ENCODE measurements around the gene MEOX1.

The MEOX1 gene

GRCh38 chr17:43609613-43610385, 51.9 kb downstream of the MEOX1 start:
- Histone ChIP-seq H4K8ac (ENCODE audit: low read depth, low read length) (no peak overlapping the region), H2AK5ac (ENCODE audit: low read depth, low read length) (no peak overlapping the region), H3K9me3 (replicated peaks in 1 of 2; ENCODE audit: control insufficient read depth in 2 of 2, insufficient read depth in 1 of 2, low read depth in 1 of 2, low read length in 2 of 2) (peaks cover 0 to 7% of the 10 kb centered on the region in 2 donors), H4K91ac (ENCODE audit: low read depth, low read length, poor library complexity) (no peak overlapping the region), H3K27me3 (ENCODE audit: control insufficient read depth in 3 of 3, insufficient read depth in 3 of 3, low read depth in 1 of 3, low read length in 3 of 3) (peaks cover 0 to 6% (median 0%) of the 10 kb centered on the region in 3 experiments), H3K4ac (ENCODE audit: low read length) (no peak overlapping the region), H2BK12ac (ENCODE audit: low read length) (no peak overlapping the region), H3K27ac (replicated peaks; ENCODE audit: low read length) (no peak overlapping the region), H3K18ac (ENCODE audit: low read length) (no peak overlapping the region), H3K23ac (ENCODE audit: low read depth, low read length, poor library complexity) (no peak overlapping the region), H2BK5ac (ENCODE audit: low read length) (no peak overlapping the region), H2AFZ (ENCODE audit: low read length) (no peak overlapping the region), H3K4me1 (ENCODE audit: control insufficient read depth in 2 of 2, insufficient read depth in 1 of 2, low read depth in 1 of 2, low read length in 2 of 2) (peaks cover 0 to 2% of the 10 kb centered on the region in 2 donors), H3K14ac (ENCODE audit: low read length) (no peak overlapping the region), H3K4me2 (ENCODE audit: insufficient read depth, low read length, poor library complexity, severe bottlenecking) (no peak overlapping the region), H2BK120ac (ENCODE audit: low read depth, low read length) (no peak overlapping the region), H2BK15ac (ENCODE audit: low read length) (no peak overlapping the region), H3K4me3 (ENCODE audit: low read length in 2 of 2) (no peak overlapping the region), H3K9ac (ENCODE audit: low read depth, low read length, poor library complexity) (no peak overlapping the region), H3K36me3 (replicated peaks in 1 of 2; ENCODE audit: control insufficient read depth in 2 of 2, insufficient read depth in 2 of 2, low read length in 2 of 2) (peaks cover 0 to 1% of the 10 kb centered on the region in 2 donors), H3K79me1 (ENCODE audit: low read depth, low read length) (peaks cover 2% of the 10 kb centered on the region)
- no CpG with 5 or more reads among the region's 6 CpGs for WGBS, 2 donors (ENCODE audit: extremely low coverage in 2 of 2, insufficient read length in 2 of 2, insufficient replicate concordance in 1 of 2)
- no peak for DNase-seq (ENCODE audit: low spot score)

GRCh38 chr17:43608313-43608712, 53.4 kb downstream of the MEOX1 start:
- WGBS, 2 donors (ENCODE audit: extremely low coverage in 2 of 2, insufficient read length in 2 of 2, insufficient replicate concordance in 1 of 2): no CpG with 5 or more reads among the region's 1 CpG
- no peak for DNase-seq (ENCODE audit: low spot score)

GRCh38 chr17:43604549-43604948, 57.2 kb downstream of the MEOX1 start:
- Histone ChIP-seq H3K27ac (replicated peaks; ENCODE audit: low read length) (no peak overlapping the region), H2BK12ac (ENCODE audit: low read length) (no peak overlapping the region), H3K36me3 (replicated peaks in 1 of 2; ENCODE audit: control insufficient read depth in 2 of 2, insufficient read depth in 2 of 2, low read length in 2 of 2) (peaks cover 0 to 1% of the 10 kb centered on the region in 2 donors), H3K4me3 (ENCODE audit: low read length in 2 of 2) (no peak overlapping the region), H4K8ac (ENCODE audit: low read depth, low read length) (no peak overlapping the region), H3K18ac (ENCODE audit: low read length) (no peak overlapping the region), H3K4me1 (ENCODE audit: control insufficient read depth in 2 of 2, insufficient read depth in 1 of 2, low read depth in 1 of 2, low read length in 2 of 2) (no peaks in the 10 kb centered on the region), H3K9ac (ENCODE audit: low read depth, low read length, poor library complexity) (no peak overlapping the region), H2BK15ac (ENCODE audit: low read length) (no peak overlapping the region), H3K14ac (ENCODE audit: low read length) (no peak overlapping the region), H2AK5ac (ENCODE audit: low read depth, low read length) (no peak overlapping the region), H2AFZ (ENCODE audit: low read length) (no peak overlapping the region), H3K27me3 (ENCODE audit: control insufficient read depth in 3 of 3, insufficient read depth in 3 of 3, low read depth in 1 of 3, low read length in 3 of 3) (no peaks in the 10 kb centered on the region), H3K79me1 (ENCODE audit: low read depth, low read length) (peaks cover 2% of the 10 kb centered on the region), H3K4me2 (ENCODE audit: insufficient read depth, low read length, poor library complexity, severe bottlenecking) (no peak overlapping the region), H4K91ac (ENCODE audit: low read depth, low read length, poor library complexity) (no peak overlapping the region), H2BK120ac (ENCODE audit: low read depth, low read length) (no peak overlapping the region), H3K9me3 (replicated peaks in 1 of 2; ENCODE audit: control insufficient read depth in 2 of 2, insufficient read depth in 1 of 2, low read depth in 1 of 2, low read length in 2 of 2) (peaks cover 0 to 5% of the 10 kb centered on the region in 2 donors), H3K4ac (ENCODE audit: low read length) (no peak overlapping the region), H3K23ac (ENCODE audit: low read depth, low read length, poor library complexity) (no peak overlapping the region), H2BK5ac (ENCODE audit: low read length) (no peak overlapping the region)
- no CpG with 5 or more reads among the region's 1 CpG for WGBS, 2 donors (ENCODE audit: extremely low coverage in 2 of 2, insufficient read length in 2 of 2, insufficient replicate concordance in 1 of 2)
- no peak for DNase-seq (ENCODE audit: low spot score)

More at GRCh38 chr17:43608313-43608712, 53.4 kb downstream of the MEOX1 start:
- H3K4ac ChIP-seq (ENCODE audit: low read length): no peak overlapping the region
- peaks cover 0 to 1% of the 10 kb centered on the region in 2 donors for H3K36me3 ChIP-seq (replicated peaks in 1 of 2; ENCODE audit: control insufficient read depth in 2 of 2, insufficient read depth in 2 of 2, low read length in 2 of 2)
- H3K4me1 ChIP-seq (ENCODE audit: control insufficient read depth in 2 of 2, insufficient read depth in 1 of 2, low read depth in 1 of 2, low read length in 2 of 2): peaks cover 0 to 2% of the 10 kb centered on the region in 2 donors
- H3K23ac ChIP-seq (ENCODE audit: low read depth, low read length, poor library complexity): no peak overlapping the region
- H3K4me3 ChIP-seq (ENCODE audit: low read length in 2 of 2): no peak overlapping the region
- H3K79me1 ChIP-seq (ENCODE audit: low read depth, low read length): peaks cover 2% of the 10 kb centered on the region
- H2AFZ ChIP-seq (ENCODE audit: low read length): no peak overlapping the region
- no peak overlapping the region for H2BK120ac ChIP-seq (ENCODE audit: low read depth, low read length)
- no peak overlapping the region for H2AK5ac ChIP-seq (ENCODE audit: low read depth, low read length)
- H2BK5ac ChIP-seq (ENCODE audit: low read length): no peak overlapping the region
- H2BK15ac ChIP-seq (ENCODE audit: low read length): no peak overlapping the region
- no peak overlapping the region for H3K14ac ChIP-seq (ENCODE audit: low read length)
- H3K18ac ChIP-seq (ENCODE audit: low read length): no peak overlapping the region
- H4K8ac ChIP-seq (ENCODE audit: low read depth, low read length): no peak overlapping the region
- no peaks in the 10 kb centered on the region for H3K27me3 ChIP-seq (ENCODE audit: control insufficient read depth in 3 of 3, insufficient read depth in 3 of 3, low read depth in 1 of 3, low read length in 3 of 3)
- no peak overlapping the region for H4K91ac ChIP-seq (ENCODE audit: low read depth, low read length, poor library complexity)
- H3K9me3 ChIP-seq (replicated peaks in 1 of 2; ENCODE audit: control insufficient read depth in 2 of 2, insufficient read depth in 1 of 2, low read depth in 1 of 2, low read length in 2 of 2): peaks cover 0 to 8% of the 10 kb centered on the region in 2 donors
- no peak overlapping the region for H3K9ac ChIP-seq (ENCODE audit: low read depth, low read length, poor library complexity)
- H2BK12ac ChIP-seq (ENCODE audit: low read length): no peak overlapping the region
- no peak overlapping the region for H3K27ac ChIP-seq (replicated peaks; ENCODE audit: low read length)
- no peak overlapping the region for H3K4me2 ChIP-seq (ENCODE audit: insufficient read depth, low read length, poor library complexity, severe bottlenecking)

DNA sequence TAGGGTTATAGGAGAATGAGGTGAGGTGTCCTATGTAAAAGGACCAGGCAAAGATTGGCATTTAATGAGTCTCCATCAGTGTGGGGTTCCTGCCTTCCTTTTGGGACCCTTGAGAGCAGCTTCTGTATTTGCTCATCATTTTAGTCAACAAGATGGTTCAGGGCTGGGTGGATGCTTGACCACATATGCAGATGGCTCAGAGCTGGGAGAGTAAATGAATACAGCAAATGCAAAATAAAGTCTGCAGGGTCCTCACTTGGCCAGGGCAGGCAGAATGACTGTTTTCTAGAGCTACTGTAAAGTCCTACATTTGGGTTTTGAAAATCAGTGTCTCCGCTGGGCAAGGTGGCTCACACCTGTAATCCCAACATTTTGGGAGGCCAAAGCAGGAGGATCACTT, 58.4 kb downstream of the MEOX1 start:
- Histone ChIP-seq H2AK5ac (ENCODE audit: low read depth, low read length) (no peak overlapping the region), H2BK12ac (ENCODE audit: low read length) (no peak overlapping the region), H3K23ac (ENCODE audit: low read depth, low read length, poor library complexity) (no peak overlapping the region), H3K14ac (ENCODE audit: low read length) (no peak overlapping the region), H2AFZ (ENCODE audit: low read length) (no peak overlapping the region), H3K4me3 (ENCODE audit: low read length in 2 of 2) (no peak overlapping the region), H3K79me1 (ENCODE audit: low read depth, low read length) (peaks cover 1% of the 10 kb centered on the region), H3K36me3 (replicated peaks in 1 of 2; ENCODE audit: control insufficient read depth in 2 of 2, insufficient read depth in 2 of 2, low read length in 2 of 2) (peaks cover 0 to 1% of the 10 kb centered on the region in 2 donors), H4K8ac (ENCODE audit: low read depth, low read length) (no peak overlapping the region), H3K9me3 (replicated peaks in 1 of 2; ENCODE audit: control insufficient read depth in 2 of 2, insufficient read depth in 1 of 2, low read depth in 1 of 2, low read length in 2 of 2) (peaks cover 0 to 5% of the 10 kb centered on the region in 2 donors), H3K9ac (ENCODE audit: low read depth, low read length, poor library complexity) (no peak overlapping the region), H3K4me2 (ENCODE audit: insufficient read depth, low read length, poor library complexity, severe bottlenecking) (no peak overlapping the region), H3K4ac (ENCODE audit: low read length) (no peak overlapping the region), H3K18ac (ENCODE audit: low read length) (no peak overlapping the region), H3K4me1 (ENCODE audit: control insufficient read depth in 2 of 2, insufficient read depth in 1 of 2, low read depth in 1 of 2, low read length in 2 of 2) (peaks cover 0 to 3% of the 10 kb centered on the region in 2 donors), H2BK15ac (ENCODE audit: low read length) (no peak overlapping the region), H3K27me3 (ENCODE audit: control insufficient read depth in 3 of 3, insufficient read depth in 3 of 3, low read depth in 1 of 3, low read length in 3 of 3) (no peaks in the 10 kb centered on the region), H3K27ac (replicated peaks; ENCODE audit: low read length) (no peak overlapping the region), H2BK5ac (ENCODE audit: low read length) (no peak overlapping the region), H2BK120ac (ENCODE audit: low read depth, low read length) (no peak overlapping the region), H4K91ac (ENCODE audit: low read depth, low read length, poor library complexity) (no peak overlapping the region)
- no peak for DNase-seq (ENCODE audit: low spot score)
- WGBS, 2 donors (ENCODE audit: extremely low coverage in 2 of 2, insufficient read length in 2 of 2, insufficient replicate concordance in 1 of 2): no CpG with 5 or more reads among the region's 1 CpG

Data from neuronal stem cell (in vitro differentiated cells).